GM10248 (cell line): ENCODE data around the gene SYNJ2.

Experiments used
- CTCF ChIA-PET: fragments of 300-600 bp; sonication (Branson Sonifier 250); formaldehyde crosslinking; extraction: SDS; loops from one replicate; lab custom pipeline; 2021; ENCODE audit warnings: antibody characterized with exemption; lab: Yijun Ruan, JAX
- POLR2A ChIA-PET: fragments of 350-650 bp; sonication (Branson Sonifier 250); formaldehyde crosslinking; extraction: SDS; loops from one replicate; lab custom pipeline; 2020; ENCODE audit warnings: antibody characterized with exemption; lab: Yijun Ruan, JAX
- DNase-seq: peaks from one replicate; pipeline ENCODE4 v3.0.0; 2012; ENCODE audit errors: extremely low spot score
- CTCF ChIP-seq: IDR thresholded peaks from 2 replicates; pipeline ENCODE4 v1.5.1; 2012; ENCODE audit warnings: mild to moderate bottlenecking, low read depth; ENCODE audit errors: extremely low read depth, missing control alignments, control extremely low read depth

The SYNJ2 gene

GRCh38 chr6:157942351-157942750 lies 39.3 kb upstream of the SYNJ2 start:
- no peak for TF ChIP-seq CTCF
- CTCF ChIA-PET = no interaction called here
- DNase-seq = no peak
- POLR2A ChIA-PET = no interaction called here

GRCh38 chr6:157943249-157943963 lies 38.3 kb upstream of the SYNJ2 start:
- POLR2A ChIA-PET = no interaction called here
- no peak for TF ChIP-seq CTCF
- DNase-seq = no peak
- CTCF ChIA-PET = no interaction called here

- TF ChIP-seq CTCF = no peak
- POLR2A ChIA-PET = no interaction called here
Observed at GRCh38 chr6:157943964-157944283, 37.7 kb upstream of the SYNJ2 start.

GRCh38 chr6:157944983-157945931 lies 36.4 kb upstream of the SYNJ2 start:
- POLR2A ChIA-PET = no interaction called here
- no peak for TF ChIP-seq CTCF
- no peak for DNase-seq
- CTCF ChIA-PET = interaction anchor here (1.3 to 3.2 kb wide), 3 partner anchors 8 to 190 kb away, joined by 3 to 31 read pairs (median 13); no protein-coding TSS in a partner anchor

More at GRCh38 chr6:157943964-157944283, 37.7 kb upstream of the SYNJ2 start:
- no peak for DNase-seq
- CTCF ChIA-PET = no interaction called here

- POLR2A ChIA-PET = no interaction called here
- no peak for TF ChIP-seq CTCF
- CTCF ChIA-PET = interaction anchor here (0.9 to 3.2 kb wide), 16 partner anchors 9 to 631 kb away, joined by 3 to 31 read pairs (median 4); no protein-coding TSS in a partner anchor
- DNase-seq = no peak
Observed at GRCh38 chr6:157946053-157946617, 35.5 kb upstream of the SYNJ2 start.
